PC-3 (cell line): ENCODE results near the gene JPH3. TPM values are rescaled to one million over a fixed set of nuclear protein-coding genes. Genes with fewer than 3 reads are reported as not detected.
A peak's percentile ranks its signal among the peaks of the same experiment; 100 is the strongest.

ENCODE experiments used
- ATAC-seq: fragments of 200-7000 bp; cut with Tn5 transposase; 2 replicates; pipeline ENCODE4 v1.9.1; 2020; ENCODE audit warnings: mild to moderate bottlenecking, moderate library complexity
- BruUV-seq: library from RNA; stranded (reverse); fragments of 400-500 nt; replicated peaks from 2 replicates; lab custom pipeline; 2021; lab: Mats Ljungman, UMichigan
- CTCF ChIA-PET: fragments of 300-600 bp; sonication (Branson Sonifier 250); formaldehyde crosslinking; loops from one replicate; lab custom pipeline; 2022; ENCODE audit warnings: antibody characterized with exemption; lab: Charles Lee
- POLR2A ChIA-PET: fragments of 300-600 bp; sonication (Branson Sonifier 250); formaldehyde crosslinking; loops from one replicate; lab custom pipeline; 2022; ENCODE audit warnings: antibody characterized with exemption; ENCODE audit not compliant: unreplicated experiment; lab: Charles Lee
- DNase-seq: peaks from one replicate; pipeline ENCODE4 v3.0.0-alpha.2; 2015
- H2AFZ ChIP-seq: fragments of 300-600 bp; sonication (generic); 2 replicates; pipeline ENCODE4 v1.6.0; 2016; ENCODE audit warnings: antibody characterized with exemption, low read length
- H3F3A ChIP-seq: fragments of 300-600 bp; sonication (generic); one replicate; pipeline ENCODE4 v1.6.0; 2017; ENCODE audit warnings: antibody characterized with exemption, low read length, control low read depth, mild to moderate bottlenecking; ENCODE audit not compliant: unreplicated experiment
- H3K27ac ChIP-seq: fragments of 300-600 bp; sonication (generic); 2 replicates; pipeline ENCODE4 v1.5.1; 2016; ENCODE audit warnings: mild to moderate bottlenecking, low read length
- H3K27me3 ChIP-seq: fragments of 300-600 bp; sonication (generic); 2 replicates; pipeline ENCODE4 v1.6.1; 2016; ENCODE audit warnings: low read length, mixed read lengths
- H3K36me3 ChIP-seq: fragments of 300-600 bp; sonication (generic); 2 replicates; pipeline ENCODE4 v1.6.1; 2016; ENCODE audit warnings: low read depth, mixed run types, low read length, mixed read lengths
- H3K4me1 ChIP-seq: fragments of 300-600 bp; sonication (generic); 2 replicates; pipeline ENCODE4 v1.5.1; 2016; ENCODE audit warnings: low read length; ENCODE audit not compliant: insufficient read depth
- H3K4me2 ChIP-seq: fragments of 300-600 bp; sonication (generic); 2 replicates; pipeline ENCODE4 v1.6.0; 2016; ENCODE audit warnings: low read length
- H3K4me3 ChIP-seq: fragments of 300-600 bp; sonication (generic); 2 replicates; pipeline ENCODE4 v1.5.1; 2016; ENCODE audit warnings: mild to moderate bottlenecking, low read length, mixed read lengths
- H3K79me2 ChIP-seq: fragments of 300-600 bp; sonication (generic); 2 replicates; pipeline ENCODE4 v1.6.1; 2017; ENCODE audit warnings: low read length, mixed read lengths
- H3K9ac ChIP-seq: fragments of 300-600 bp; sonication (generic); 2 replicates; pipeline ENCODE4 v1.6.0; 2016; ENCODE audit warnings: mild to moderate bottlenecking, low read length
- H3K9me2 ChIP-seq: fragments of 300-600 bp; sonication (generic); replicated peaks from 2 replicates; pipeline ENCODE4 v1.6.1; 2016; ENCODE audit warnings: mixed run types, low read length, mixed read lengths
- H3K9me3 ChIP-seq: fragments of 300-600 bp; sonication (generic); 2 replicates; pipeline ENCODE4 v1.6.1; 2016; ENCODE audit warnings: low read length, mixed read lengths
- H4K20me1 ChIP-seq: fragments of 300-600 bp; sonication (generic); 2 replicates; pipeline ENCODE4 v1.6.1; 2016; ENCODE audit warnings: low read length, mixed read lengths
- CTCF ChIP-seq: fragments of 300-600 bp; sonication (generic); conservative IDR thresholded peaks from 2 replicates; pipeline ENCODE4 v1.5.1; 2017; ENCODE audit warnings: antibody characterized with exemption, low read depth, mild to moderate bottlenecking, low read length
- EZH2 ChIP-seq: fragments of 300-600 bp; sonication (generic); IDR thresholded peaks from one replicate; pipeline ENCODE4 v1.6.1; 2017; ENCODE audit warnings: antibody characterized with exemption, mild to moderate bottlenecking, low read length; ENCODE audit not compliant: unreplicated experiment
- EZH2phosphoT487 ChIP-seq: fragments of 300-600 bp; sonication (generic); IDR thresholded peaks from 2 replicates; pipeline ENCODE4 v1.6.1; 2018; ENCODE audit warnings: mild to moderate bottlenecking, antibody characterized with exemption, low read length, borderline replicate concordance
- intact Hi-C: fragments of 100-400 bp; cut with micrococcal nuclease; formaldehyde crosslinking; loops from 2 replicates; pipeline ENCODE4 v1.9.0; 2023
- total RNA-seq: library from RNA; depleted of rRNA; stranded (reverse); fragments of >200 nt; gene quantifications from 2 replicates; pipeline ENCODE4 v1.2.3, GENCODE V29; 2014

Gene JPH3
- total RNA-seq, 1 experiment from 2014 or later, result not detected

GRCh38 chr16:87628940-87629339 lies 26.6 kb downstream of the JPH3 start:
- H3K36me3 ChIP-seq, result no peaks in the 10 kb centered on the region
- H3F3A ChIP-seq, result no peaks in the 10 kb centered on the region
- H3K4me2 ChIP-seq, result no peak overlapping the region
- no peak overlapping the region for H3K9ac ChIP-seq
- H3K4me1 ChIP-seq, result 0 out of 2 replicates have a peak, but pooled peaks cover 4% of the 10 kb centered on the region
- H3K27me3 ChIP-seq, result peaks cover 8% of the 10 kb centered on the region; the same call in 1 of the 2 replicates
- peak; percentile 48 for ATAC-seq
- H3K27ac ChIP-seq, result no peak overlapping the region
- no peak for TF ChIP-seq CTCF
- no peak for TF ChIP-seq EZH2
- no peak for TF ChIP-seq EZH2phosphoT487
- intact Hi-C loops, result no loop called here
- peak; percentile 69 for DNase-seq
- H2AFZ ChIP-seq, result no peak overlapping the region
- ChIA-PET POLR2A (no interaction called here), CTCF (no interaction called here)
- no peaks in the 10 kb centered on the region for H4K20me1 ChIP-seq
- no peaks in the 10 kb centered on the region for H3K9me3 ChIP-seq
- no TSS peak for BruUV-seq
- H3K79me2 ChIP-seq, result no peaks in the 10 kb centered on the region
- no peaks in the 10 kb centered on the region for H3K9me2 ChIP-seq
- no peak overlapping the region for H3K4me3 ChIP-seq

GRCh38 chr16:87631067-87631466 lies 28.8 kb downstream of the JPH3 start:
- DNase-seq, result no peak
- intact Hi-C loops, result no loop called here

More at GRCh38 chr16:87631067-87631466, 28.8 kb downstream of the JPH3 start:
- POLR2A ChIA-PET, result no interaction called here
- Histone ChIP-seq H3K4me2 (no peak overlapping the region), H3K27ac (no peak overlapping the region), H3K9me2 (no peaks in the 10 kb centered on the region), H3K9me3 (no peaks in the 10 kb centered on the region), H2AFZ (no peak overlapping the region), H3K79me2 (no peaks in the 10 kb centered on the region), H3K4me3 (no peak overlapping the region), H3K27me3 (peaks cover 8% of the 10 kb centered on the region; the same call in 1 of the 2 replicates), H3F3A (no peaks in the 10 kb centered on the region), H3K4me1 (peaks cover 4% of the 10 kb centered on the region; the same call in 1 of the 2 replicates), H4K20me1 (no peaks in the 10 kb centered on the region), H3K36me3 (no peaks in the 10 kb centered on the region), H3K9ac (no peak overlapping the region)
- CTCF ChIA-PET, result no interaction called here
- ATAC-seq, result no peak
- TF ChIP-seq CTCF (no peak), EZH2 (no peak), EZH2phosphoT487 (no peak)
- BruUV-seq, result no TSS peak
